HG03103 (cell line): ENCODE results near the gene CNPY4.

Experiments
- ATAC-seq: cut with Tn5 transposase; IDR thresholded peaks from one replicate; pipeline ENCODE4 v1.9.1; 2021; ENCODE audit warnings: low read depth; ENCODE audit not compliant: unreplicated experiment

Gene CNPY4

GRCh38 chr7:100163006-100163531 is 43.6 kb downstream of the CNPY4 start:
- no peak for ATAC-seq

- no peak for ATAC-seq
Measured at GRCh38 chr7:100163871-100164270, 44.4 kb downstream of the CNPY4 start.

GRCh38 chr7:100166317-100166940 is 47.0 kb downstream of the CNPY4 start:
- no peak for ATAC-seq

GRCh38 chr7:100166970-100167911 is 47.8 kb downstream of the CNPY4 start:
- ATAC-seq = no peak

GRCh38 chr7:100167912-100168323 is 48.5 kb downstream of the CNPY4 start:
- no peak for ATAC-seq

- no peak for ATAC-seq
Measured at GRCh38 chr7:100169147-100169850, 49.9 kb downstream of the CNPY4 start.

GRCh38 chr7:100170101-100170897 is 50.9 kb downstream of the CNPY4 start:
- ATAC-seq = no peak

GRCh38 chr7:100171087-100171681 is 51.8 kb downstream of the CNPY4 start:
- ATAC-seq = no peak

GRCh38 chr7:100171840-100172239 is 52.4 kb downstream of the CNPY4 start:
- ATAC-seq = no peak

- ATAC-seq = no peak
Measured at GRCh38 chr7:100173806-100174495, 54.5 kb downstream of the CNPY4 start.

GRCh38 chr7:100174582-100174981 is 55.1 kb downstream of the CNPY4 start:
- ATAC-seq = no peak
